Endothelial cell (in vitro differentiated cells): ENCODE measurements around the gene BCAR3. TPM values are rescaled to one million over a fixed set of nuclear protein-coding genes. Genes with fewer than 3 reads are reported as not detected.

Source experiments
- DNase-seq: peaks from one replicate; pipeline ENCODE4 v3.0.0; 2021; ENCODE audit warnings: low spot score
- H3K27ac Mint-ChIP-seq: one replicate; pipeline ENCODE4 v1.8.0; 2021; ENCODE audit warnings: mixed read lengths, inconsistent platforms; ENCODE audit not compliant: unreplicated experiment
- H3K27me3 Mint-ChIP-seq: one replicate; pipeline ENCODE4 v1.8.0; 2021; ENCODE audit warnings: mild to moderate bottlenecking, moderate library complexity, mixed read lengths, inconsistent platforms; ENCODE audit not compliant: unreplicated experiment
- H3K36me3 Mint-ChIP-seq: one replicate; pipeline ENCODE4 v1.8.0; 2021; ENCODE audit warnings: mild to moderate bottlenecking, low read depth, mixed read lengths, inconsistent platforms; ENCODE audit not compliant: unreplicated experiment
- H3K4me1 Mint-ChIP-seq: one replicate; pipeline ENCODE4 v1.8.0; 2021; ENCODE audit warnings: mild to moderate bottlenecking, mixed read lengths, inconsistent platforms; ENCODE audit not compliant: unreplicated experiment
- H3K4me3 Mint-ChIP-seq: one replicate; pipeline ENCODE4 v1.8.0; 2021; ENCODE audit warnings: mild to moderate bottlenecking, mixed read lengths, inconsistent platforms; ENCODE audit not compliant: unreplicated experiment
- H3K9me3 Mint-ChIP-seq: one replicate; pipeline ENCODE4 v1.8.0; 2021; ENCODE audit warnings: mixed read lengths, inconsistent platforms; ENCODE audit not compliant: unreplicated experiment
- total RNA-seq: library from RNA; stranded (reverse); fragmentation: NEBNext Ultra II Directional; extraction: Animal tissue kit (Norgen Biotek cat#: 25700); gene quantifications from one replicate; pipeline ENCODE4 v1.2.1, GENCODE V29; 2021; ENCODE audit not compliant: unreplicated experiment
- TF ChIP-seq, protein P1 (sequence below): fragments of 200-600 bp; sonication (generic); IDR thresholded peaks from one replicate; pipeline ENCODE4 v1.5.0; 2021; ENCODE audit warnings: antibody characterized with exemption; ENCODE audit not compliant: unreplicated experiment

The BCAR3 gene
- total RNA-seq, 1 donor from 2014 or later: 19.9 TPM

DNA sequence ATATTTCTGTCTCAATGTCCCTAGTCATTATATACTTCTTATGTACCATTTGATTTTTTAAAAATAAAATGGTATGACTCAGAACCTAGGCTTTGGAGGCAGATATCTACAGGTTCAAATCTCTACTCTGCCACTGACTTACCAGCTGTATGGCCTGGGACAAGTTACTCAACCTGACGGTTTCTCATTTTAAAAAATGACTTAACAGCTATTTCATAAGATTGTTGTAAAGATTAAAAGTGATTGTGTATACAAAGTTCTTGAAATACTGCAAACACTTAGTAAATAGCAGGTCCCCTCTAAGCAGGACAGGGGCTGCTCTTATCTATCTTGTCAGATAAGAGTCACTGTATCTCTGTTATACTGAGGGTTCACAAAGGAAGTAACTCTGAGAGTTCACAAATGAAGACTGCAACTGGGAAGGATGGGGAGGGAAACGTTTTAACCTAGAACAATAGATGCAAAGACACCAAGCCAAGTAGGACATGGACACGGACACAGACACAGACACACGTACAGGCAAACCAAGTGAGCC, 2.6 kb downstream of the BCAR3 start:
- H3K27ac Mint-ChIP-seq: peak overlapping the region; percentile 81
- peaks cover 12% of the 10 kb centered on the region for H3K27me3 Mint-ChIP-seq
- H3K4me1 Mint-ChIP-seq: peaks cover 54% of the 10 kb centered on the region
- H3K4me3 Mint-ChIP-seq: peak overlapping the region; percentile 77
- TF ChIP-seq, protein P1, sequence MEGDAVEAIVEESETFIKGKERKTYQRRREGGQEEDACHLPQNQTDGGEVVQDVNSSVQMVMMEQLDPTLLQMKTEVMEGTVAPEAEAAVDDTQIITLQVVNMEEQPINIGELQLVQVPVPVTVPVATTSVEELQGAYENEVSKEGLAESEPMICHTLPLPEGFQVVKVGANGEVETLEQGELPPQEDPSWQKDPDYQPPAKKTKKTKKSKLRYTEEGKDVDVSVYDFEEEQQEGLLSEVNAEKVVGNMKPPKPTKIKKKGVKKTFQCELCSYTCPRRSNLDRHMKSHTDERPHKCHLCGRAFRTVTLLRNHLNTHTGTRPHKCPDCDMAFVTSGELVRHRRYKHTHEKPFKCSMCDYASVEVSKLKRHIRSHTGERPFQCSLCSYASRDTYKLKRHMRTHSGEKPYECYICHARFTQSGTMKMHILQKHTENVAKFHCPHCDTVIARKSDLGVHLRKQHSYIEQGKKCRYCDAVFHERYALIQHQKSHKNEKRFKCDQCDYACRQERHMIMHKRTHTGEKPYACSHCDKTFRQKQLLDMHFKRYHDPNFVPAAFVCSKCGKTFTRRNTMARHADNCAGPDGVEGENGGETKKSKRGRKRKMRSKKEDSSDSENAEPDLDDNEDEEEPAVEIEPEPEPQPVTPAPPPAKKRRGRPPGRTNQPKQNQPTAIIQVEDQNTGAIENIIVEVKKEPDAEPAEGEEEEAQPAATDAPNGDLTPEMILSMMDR: no peak
- no peaks in the 10 kb centered on the region for H3K9me3 Mint-ChIP-seq
- H3K36me3 Mint-ChIP-seq: peaks cover 9% of the 10 kb centered on the region
- DNase-seq: no peak

DNA sequence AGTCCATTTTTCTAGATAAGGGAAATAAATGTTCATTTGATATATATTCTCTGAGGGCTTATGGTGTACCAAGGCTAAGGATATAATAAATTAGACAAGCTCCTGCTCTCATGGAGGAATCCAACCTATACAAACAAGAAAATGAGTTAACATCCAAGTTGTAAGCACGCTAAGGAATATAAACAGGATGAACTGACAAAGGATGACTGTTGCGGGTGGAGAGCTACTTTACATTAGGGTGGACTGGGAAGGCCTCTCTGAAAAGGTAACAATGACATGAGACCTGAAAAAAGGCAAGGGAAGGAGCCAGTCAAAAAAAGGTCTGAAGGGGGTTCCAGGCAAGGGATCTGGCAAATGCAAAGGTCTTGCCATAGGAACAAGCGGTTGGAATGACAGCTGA, 3.1 kb downstream of the BCAR3 start:
- Mint-ChIP-seq H3K9me3 (no peaks in the 10 kb centered on the region), H3K27me3 (peaks cover 12% of the 10 kb centered on the region), H3K36me3 (peaks cover 9% of the 10 kb centered on the region), H3K4me1 (peaks cover 55% of the 10 kb centered on the region), H3K4me3 (no peak overlapping the region), H3K27ac (no peak overlapping the region)
- TF ChIP-seq, protein P1: no peak
- no peak for DNase-seq

DNA sequence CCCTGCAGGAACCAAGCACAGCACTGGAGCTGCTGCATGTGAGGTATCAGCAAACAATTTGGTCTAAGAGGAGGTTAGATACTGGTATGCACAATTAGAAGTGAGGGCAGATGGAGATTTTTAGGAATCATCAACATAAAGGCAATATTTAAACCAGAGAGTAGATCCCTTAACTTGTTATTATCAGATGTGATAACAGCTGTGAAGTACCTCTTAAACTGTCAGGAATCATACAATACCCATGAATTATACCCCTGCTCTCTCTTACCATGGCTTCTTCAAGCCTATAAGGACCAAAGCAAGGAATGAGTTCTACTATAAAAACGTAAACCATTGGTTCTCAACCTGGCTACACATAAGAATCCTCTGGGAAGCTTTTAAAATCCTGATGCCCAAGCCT, 3.9 kb downstream of the BCAR3 start:
- DNase-seq: no peak
- Mint-ChIP-seq H3K27ac (no peak overlapping the region), H3K9me3 (no peaks in the 10 kb centered on the region), H3K27me3 (peaks cover 10% of the 10 kb centered on the region), H3K4me1 (peaks cover 62% of the 10 kb centered on the region), H3K4me3 (peak overlapping the region; percentile 6), H3K36me3 (peaks cover 9% of the 10 kb centered on the region)
- TF ChIP-seq, protein P1: no peak

DNA sequence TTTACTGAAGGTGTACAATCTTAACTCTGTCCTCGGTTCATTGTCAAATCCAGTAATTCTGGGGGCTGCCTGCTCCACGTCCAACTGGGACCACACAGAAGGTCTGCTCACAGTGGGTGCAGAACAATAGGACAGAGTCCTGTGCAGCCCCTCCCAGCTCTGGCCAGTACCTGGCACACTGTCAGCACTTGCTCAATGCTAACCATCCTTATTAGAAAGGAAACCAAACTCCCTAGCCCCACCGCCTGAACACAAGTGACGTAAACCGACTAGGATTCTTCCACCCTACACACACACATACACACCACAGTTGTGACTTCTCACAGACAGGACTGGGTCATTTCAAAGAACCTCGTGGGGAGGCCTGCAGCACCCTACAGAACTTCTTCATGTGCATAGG, 5.2 kb downstream of the BCAR3 start:
- TF ChIP-seq, protein P1: no peak
- no peak for DNase-seq
- Mint-ChIP-seq H3K9me3 (no peaks in the 10 kb centered on the region), H3K27ac (peak overlapping the region; percentile 3), H3K27me3 (peaks cover 7% of the 10 kb centered on the region), H3K4me1 (peaks cover 57% of the 10 kb centered on the region), H3K36me3 (peaks cover 9% of the 10 kb centered on the region), H3K4me3 (no peak overlapping the region)

DNA sequence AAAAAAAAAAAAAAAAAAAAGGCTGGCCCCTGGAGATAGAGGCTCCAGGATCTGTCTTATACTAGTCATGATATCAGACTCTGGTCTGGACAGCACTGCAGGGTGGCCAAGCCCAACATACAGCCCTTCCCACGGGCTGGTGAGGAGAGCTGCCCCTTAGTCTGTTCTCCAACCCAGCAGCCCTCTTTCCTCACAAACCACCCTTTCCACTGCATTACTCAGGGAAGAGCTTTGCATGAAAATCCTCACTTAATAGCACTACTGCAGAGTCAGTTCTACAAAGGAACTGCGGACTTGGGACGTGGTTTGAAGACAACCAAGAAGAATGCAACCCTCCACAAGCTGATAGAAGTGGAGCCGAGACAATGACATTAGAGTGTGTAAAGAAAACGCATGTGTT, 5.7 kb downstream of the BCAR3 start:
- Mint-ChIP-seq H3K4me1 (peaks cover 57% of the 10 kb centered on the region), H3K36me3 (peaks cover 9% of the 10 kb centered on the region), H3K9me3 (no peaks in the 10 kb centered on the region), H3K27me3 (peaks cover 7% of the 10 kb centered on the region), H3K27ac (no peak overlapping the region), H3K4me3 (no peak overlapping the region)
- TF ChIP-seq, protein P1: no peak
- no peak for DNase-seq
